Hepatocyte (in vitro differentiated cells): ENCODE data around the gene RNF20. TPM values are rescaled to one million over a fixed set of nuclear protein-coding genes. Genes with fewer than 3 reads are reported as not detected.

ENCODE experiments used
- polyA plus RNA-seq: library from polyadenylated mRNA; unstranded; fragments of >200 nt; fragmentation: Nextera tagmentation; extraction: Ambion mirVana; gene quantifications from 2 replicates; pipeline ENCODE4 v1.2.1, GENCODE V29; 2016
- small RNA-seq: library from RNA; depleted of rRNA; stranded (forward); fragments of <200 nt; gene quantifications from one replicate; pipeline ENCODE3, GENCODE V24; 2014
- total RNA-seq: library from RNA; depleted of rRNA; stranded (reverse); fragments of >200 nt; gene quantifications from 2 replicates; pipeline ENCODE4 v1.2.3, GENCODE V29; 2014

Gene RNF20
- total and polyA plus RNA-seq, 2 experiments from 2014 or later: 19.0 to 21.7 TPM

Small RNAs within 50 kb of the gene (small RNA-seq; reads per million reads assigned to genes)
- gene AL353621.1: not detected

Other genes with a start within 250 kb of the RNF20 start
- 41.8 and 45.2 TPM in 2 replicates for gene BAAT, start 148.8 kb upstream of the RNF20 start, total RNA-seq
- gene BAAT, start 148.8 kb upstream of the RNF20 start, polyA plus RNA-seq: 13.8 and 19.8 TPM in 2 replicates
- gene MRPL50, start 135.2 kb upstream of the RNF20 start, total RNA-seq: 22.8 and 24.1 TPM in 2 replicates
- 23.1 and 23.7 TPM in 2 replicates for gene MRPL50, start 135.2 kb upstream of the RNF20 start, polyA plus RNA-seq
- gene ZNF189, start 135.0 kb upstream of the RNF20 start, total RNA-seq: 50.0 and 60.3 TPM in 2 replicates
- 11.1 and 13.6 TPM in 2 replicates for gene ZNF189, start 135.0 kb upstream of the RNF20 start, polyA plus RNA-seq
- gene ALDOB, start 98.1 kb upstream of the RNF20 start, total RNA-seq: 236 and 264 TPM in 2 replicates
- gene ALDOB, start 98.1 kb upstream of the RNF20 start, polyA plus RNA-seq: 44.0 and 71.6 TPM in 2 replicates
- gene PPP3R2, start 61.1 kb downstream of the RNF20 start, total RNA-seq: not detected in 2 replicates
- gene PPP3R2, start 61.1 kb downstream of the RNF20 start, polyA plus RNA-seq: not detected in 2 replicates
- under 0.01 and 0.10 TPM in 2 replicates for gene GRIN3A, start 204.8 kb downstream of the RNF20 start, total RNA-seq
- not detected in 2 replicates for gene GRIN3A, start 204.8 kb downstream of the RNF20 start, polyA plus RNA-seq